GM21619 (cell line): ENCODE results near the gene MRGPRG.

Experiments used
- ATAC-seq: cut with Tn5 transposase; IDR thresholded peaks from one replicate; pipeline ENCODE4 v1.9.1; 2021; ENCODE audit not compliant: unreplicated experiment

MRGPRG gene

GRCh38 chr11:3195251-3196160 lies 23.1 kb downstream of the MRGPRG start:
- ATAC-seq: no peak

GRCh38 chr11:3194016-3194816 lies 24.4 kb downstream of the MRGPRG start:
- ATAC-seq: no peak

GRCh38 chr11:3193373-3194015 lies 25.1 kb downstream of the MRGPRG start:
- ATAC-seq: no peak

GRCh38 chr11:3192511-3193372 lies 25.9 kb downstream of the MRGPRG start:
- no peak for ATAC-seq

GRCh38 chr11:3191586-3192324 lies 26.9 kb downstream of the MRGPRG start:
- ATAC-seq: no peak

- ATAC-seq: no peak
Measured at GRCh38 chr11:3190600-3190999, 28.0 kb downstream of the MRGPRG start.

GRCh38 chr11:3189886-3190583 lies 28.6 kb downstream of the MRGPRG start:
- ATAC-seq: no peak

- no peak for ATAC-seq
Measured at GRCh38 chr11:3189196-3189843, 29.3 kb downstream of the MRGPRG start.

- no peak for ATAC-seq
Measured at GRCh38 chr11:3188496-3189195, 30.0 kb downstream of the MRGPRG start.

GRCh38 chr11:3186166-3186953 lies 32.3 kb downstream of the MRGPRG start:
- no peak for ATAC-seq

- ATAC-seq: no peak
Measured at GRCh38 chr11:3184732-3185347, 33.8 kb downstream of the MRGPRG start.

GRCh38 chr11:3183523-3183922 lies 35.1 kb downstream of the MRGPRG start:
- ATAC-seq: no peak

- no peak for ATAC-seq
Measured at GRCh38 chr11:3182462-3182852, 36.2 kb downstream of the MRGPRG start.

GRCh38 chr11:3181725-3182461 lies 36.7 kb downstream of the MRGPRG start:
- ATAC-seq: no peak

- no peak for ATAC-seq
Measured at GRCh38 chr11:3180869-3181268, 37.7 kb downstream of the MRGPRG start.

GRCh38 chr11:3178349-3178748 lies 40.3 kb downstream of the MRGPRG start:
- ATAC-seq: no peak
